Activated gamma-delta T cell (primary cell): Measurements from ENCODE around the gene PSMB11.

Experiments used
- DNase-seq: peaks from one replicate; lab custom pipeline; 2025; lab: John Stamatoyannopoulos, UW

The PSMB11 gene

GRCh38 chr14:23085458-23085857 lies 43.4 kb downstream of the PSMB11 start:
- no peak for DNase-seq

- DNase-seq = no peak
Measured at GRCh38 chr14:23086565-23086964, 44.6 kb downstream of the PSMB11 start.

GRCh38 chr14:23089498-23090253 lies 47.7 kb downstream of the PSMB11 start:
- DNase-seq = no peak

GRCh38 chr14:23090254-23090636 lies 48.2 kb downstream of the PSMB11 start:
- no peak for DNase-seq

- DNase-seq = no peak
Measured at GRCh38 chr14:23091294-23092225, 49.5 kb downstream of the PSMB11 start.

- no peak for DNase-seq
Measured at GRCh38 chr14:23093104-23093503, 51.1 kb downstream of the PSMB11 start.

- DNase-seq = no peak
Measured at GRCh38 chr14:23093526-23093925, 51.5 kb downstream of the PSMB11 start.
